Measurements from ENCODE around the gene DDX17. TPM values are rescaled to one million over a fixed set of nuclear protein-coding genes. Genes with fewer than 3 reads are reported as not detected.

DDX17 gene
- total RNA-seq, 2 donors from 2014 or later = 663 to 682 TPM

DNA sequence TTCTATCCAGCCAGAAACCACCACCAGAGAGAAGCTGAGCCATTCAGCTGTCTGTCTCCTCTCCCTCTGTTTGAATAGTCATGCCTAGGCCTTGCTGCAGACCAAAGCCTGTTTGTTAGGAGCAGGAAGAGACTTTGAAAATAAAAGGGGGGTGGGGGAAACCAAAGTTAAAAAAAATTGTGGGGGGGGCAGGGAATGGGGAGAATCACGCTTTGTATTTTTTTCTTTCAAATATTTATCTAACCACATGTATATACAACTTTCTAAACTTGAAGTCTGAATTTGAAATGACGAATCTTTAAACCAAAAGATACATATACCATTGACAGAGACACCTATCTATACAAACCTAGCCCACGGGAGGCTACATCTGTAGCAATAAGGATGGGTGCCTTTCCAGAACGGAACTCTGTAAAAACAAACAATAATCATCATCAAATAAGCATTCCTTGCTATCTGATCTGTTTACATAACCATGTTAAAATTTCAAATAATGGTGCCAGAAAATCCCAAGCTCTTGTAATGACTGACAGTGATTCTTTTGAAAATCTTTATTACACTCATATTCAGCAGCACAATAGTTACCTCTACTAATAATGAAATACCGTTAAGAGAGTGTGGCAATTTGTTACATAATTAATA lies 14.3 kb downstream of the DDX17 start:
- Histone ChIP-seq H3K4me1 (ENCODE audit: control insufficient read depth in 1 of 2, low read depth in 2 of 2) (peaks cover 12 to 33% of the 10 kb centered on the region in 2 donors), H3K27ac (peak overlapping the region in 1 of 2 donors; percentile 42), H3K9me3 (no peaks in the 10 kb centered on the region), H3K27me3 (replicated peaks; ENCODE audit: insufficient read depth) (no peaks in the 10 kb centered on the region), H3K4me3 (no peak overlapping the region), H3K36me3 (peaks cover 96% of the 10 kb centered on the region)
- ATAC-seq (ENCODE audit: insufficient number of reproducible peaks, low FRiP score, low read depth) (no peak), DNase-seq (ENCODE audit: low spot score) (no peak)
- TF ChIP-seq CTCF (IDR thresholded peaks at IDR 0.05) = no peak

DNA sequence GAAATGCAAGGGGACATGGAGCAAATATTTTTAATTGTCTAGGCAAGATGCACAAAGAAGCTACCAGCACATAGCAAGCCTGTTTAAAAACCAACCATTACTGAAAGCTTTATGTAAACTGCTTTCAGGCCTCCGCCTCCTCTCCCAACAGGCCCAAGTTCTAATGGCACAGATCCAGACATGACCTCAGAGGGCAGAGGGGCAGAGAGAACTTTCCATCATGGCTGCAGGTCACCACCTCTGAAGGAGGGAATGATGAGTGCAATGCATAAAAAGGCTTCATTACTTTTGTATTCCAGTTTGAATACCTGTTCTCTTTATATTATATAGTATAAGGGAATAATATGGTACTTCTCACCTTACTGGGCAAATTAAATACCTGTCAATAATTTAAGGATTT lies 15.2 kb downstream of the DDX17 start:
- no peak overlapping the region for H3K4me3 ChIP-seq
- H3K9me3 ChIP-seq = no peaks in the 10 kb centered on the region
- H3K36me3 ChIP-seq = peaks cover 96% of the 10 kb centered on the region
- no peaks in the 10 kb centered on the region for H3K27me3 ChIP-seq (replicated peaks; ENCODE audit: insufficient read depth)
- ATAC-seq (ENCODE audit: insufficient number of reproducible peaks, low FRiP score, low read depth) (peak; percentile 63), DNase-seq (ENCODE audit: low spot score) (no peak)
- peak overlapping the region in 1 of 2 donors; percentile 46 for H3K27ac ChIP-seq
- H3K4me1 ChIP-seq (ENCODE audit: control insufficient read depth in 1 of 2, low read depth in 2 of 2) = peaks cover 12 to 33% of the 10 kb centered on the region in 2 donors
- no peak for TF ChIP-seq CTCF (IDR thresholded peaks at IDR 0.05)

- Histone ChIP-seq H3K4me1 (ENCODE audit: control insufficient read depth in 1 of 2, low read depth in 2 of 2) (peaks cover 12 to 33% of the 10 kb centered on the region in 2 donors), H3K4me3 (no peak overlapping the region), H3K27ac (peak overlapping the region; percentile 25 to 46), H3K36me3 (peaks cover 95% of the 10 kb centered on the region), H3K27me3 (replicated peaks; ENCODE audit: insufficient read depth) (no peaks in the 10 kb centered on the region), H3K9me3 (no peaks in the 10 kb centered on the region)
- ATAC-seq (ENCODE audit: insufficient number of reproducible peaks, low FRiP score, low read depth) (no peak), DNase-seq (ENCODE audit: low spot score) (no peak)
- no peak for TF ChIP-seq CTCF (IDR thresholded peaks at IDR 0.05)
These were observed 15.6 kb downstream of the DDX17 start for GRCh38 chr22:38490475-38490874.

GRCh38 chr22:38489561-38490145 lies 16.5 kb downstream of the DDX17 start:
- H3K4me1 ChIP-seq (ENCODE audit: control insufficient read depth in 1 of 2, low read depth in 2 of 2) = peaks cover 12 to 26% of the 10 kb centered on the region in 2 donors
- peak overlapping the region in 1 of 2 donors; percentile 46 for H3K27ac ChIP-seq
- H3K36me3 ChIP-seq = peaks cover 93% of the 10 kb centered on the region
- ATAC-seq (ENCODE audit: insufficient number of reproducible peaks, low FRiP score, low read depth) (no peak), DNase-seq (ENCODE audit: low spot score) (no peak)
- no peak for TF ChIP-seq CTCF (IDR thresholded peaks at IDR 0.05)
- H3K4me3 ChIP-seq = no peak overlapping the region
- H3K9me3 ChIP-seq = no peaks in the 10 kb centered on the region
- H3K27me3 ChIP-seq (replicated peaks; ENCODE audit: insufficient read depth) = no peaks in the 10 kb centered on the region

GRCh38 chr22:38489142-38489541 lies 17.0 kb downstream of the DDX17 start:
- H3K9me3 ChIP-seq = no peaks in the 10 kb centered on the region
- H3K27me3 ChIP-seq (replicated peaks; ENCODE audit: insufficient read depth) = no peaks in the 10 kb centered on the region
- H3K4me1 ChIP-seq (ENCODE audit: control insufficient read depth in 1 of 2, low read depth in 2 of 2) = peaks cover 7 to 22% of the 10 kb centered on the region in 2 donors
- no peak for DNase-seq (ENCODE audit: low spot score)
- H3K36me3 ChIP-seq = peaks cover 93% of the 10 kb centered on the region
- no peak for ATAC-seq (ENCODE audit: insufficient number of reproducible peaks, low FRiP score, low read depth)
- no peak overlapping the region for H3K4me3 ChIP-seq
- H3K27ac ChIP-seq = peak overlapping the region in 1 of 2 donors; percentile 36
- TF ChIP-seq CTCF (IDR thresholded peaks at IDR 0.05) = no peak

All from thoracic aorta (tissue), 2 donors.